Fibroblast of mammary gland (primary cell): Measurements from ENCODE around the gene R3HDM2.

Source experiments
- DNase-seq: peaks from one replicate; pipeline ENCODE4 v3.0.0-alpha.2; 2010; ENCODE audit warnings: low read depth
- H3K4me3 ChIP-seq: 2 replicates; pipeline ENCODE4 v1.5.1; 2011; ENCODE audit warnings: low read depth, mild to moderate bottlenecking, low read length, moderate library complexity; ENCODE audit not compliant: control insufficient read depth
- CTCF ChIP-seq: conservative IDR thresholded peaks from 2 replicates; pipeline ENCODE4 v1.5.1; 2011; ENCODE audit warnings: low read depth, low read length, inconsistent platforms; ENCODE audit not compliant: control insufficient read depth, insufficient read depth

Gene R3HDM2

GRCh38 chr12:57234571-57235016, 196.2 kb downstream of the R3HDM2 start:
- no peak for TF ChIP-seq CTCF
- no peak for DNase-seq
- H3K4me3 ChIP-seq, result no peak overlapping the region

- DNase-seq, result no peak
- no peak overlapping the region for H3K4me3 ChIP-seq
Observed at GRCh38 chr12:57234233-57234570, 196.6 kb downstream of the R3HDM2 start.

GRCh38 chr12:57233357-57234232, 197.2 kb downstream of the R3HDM2 start:
- no peak for TF ChIP-seq CTCF
- peak; percentile 86 for DNase-seq
- H3K4me3 ChIP-seq, result no peak overlapping the region

More at GRCh38 chr12:57234233-57234570, 196.6 kb downstream of the R3HDM2 start:
- TF ChIP-seq CTCF, result no peak

- TF ChIP-seq CTCF, result no peak
- DNase-seq, result no peak
- no peak overlapping the region for H3K4me3 ChIP-seq
Observed at GRCh38 chr12:57232156-57232756, 198.6 kb downstream of the R3HDM2 start.

GRCh38 chr12:57231276-57232021, 199.4 kb downstream of the R3HDM2 start:
- TF ChIP-seq CTCF, result no peak
- H3K4me3 ChIP-seq, result peak overlapping the region; percentile 1
- no peak for DNase-seq

- H3K4me3 ChIP-seq, result peak overlapping the region; percentile 76
- no peak for TF ChIP-seq CTCF
- no peak for DNase-seq
Observed at GRCh38 chr12:57230381-57231155, 200.3 kb downstream of the R3HDM2 start.
